ENCODE measurements around the gene RHOD.

- TF ChIP-seq, protein P1, sequence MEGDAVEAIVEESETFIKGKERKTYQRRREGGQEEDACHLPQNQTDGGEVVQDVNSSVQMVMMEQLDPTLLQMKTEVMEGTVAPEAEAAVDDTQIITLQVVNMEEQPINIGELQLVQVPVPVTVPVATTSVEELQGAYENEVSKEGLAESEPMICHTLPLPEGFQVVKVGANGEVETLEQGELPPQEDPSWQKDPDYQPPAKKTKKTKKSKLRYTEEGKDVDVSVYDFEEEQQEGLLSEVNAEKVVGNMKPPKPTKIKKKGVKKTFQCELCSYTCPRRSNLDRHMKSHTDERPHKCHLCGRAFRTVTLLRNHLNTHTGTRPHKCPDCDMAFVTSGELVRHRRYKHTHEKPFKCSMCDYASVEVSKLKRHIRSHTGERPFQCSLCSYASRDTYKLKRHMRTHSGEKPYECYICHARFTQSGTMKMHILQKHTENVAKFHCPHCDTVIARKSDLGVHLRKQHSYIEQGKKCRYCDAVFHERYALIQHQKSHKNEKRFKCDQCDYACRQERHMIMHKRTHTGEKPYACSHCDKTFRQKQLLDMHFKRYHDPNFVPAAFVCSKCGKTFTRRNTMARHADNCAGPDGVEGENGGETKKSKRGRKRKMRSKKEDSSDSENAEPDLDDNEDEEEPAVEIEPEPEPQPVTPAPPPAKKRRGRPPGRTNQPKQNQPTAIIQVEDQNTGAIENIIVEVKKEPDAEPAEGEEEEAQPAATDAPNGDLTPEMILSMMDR (IDR thresholded peaks at IDR 0.05), result no peak
- TF ChIP-seq POLR2AphosphoS5 (IDR thresholded peaks at IDR 0.05) (no peak), POLR2A (IDR thresholded peaks at IDR 0.05) (no peak)
Observed at GRCh38 chr11:67024410-67024809, 32.2 kb upstream of the RHOD start.
